Stimulated activated CD8-positive, alpha-beta memory T cell treated with anti-CD3 and anti-CD28 coated beads, Interleukin-7, amount 100 ng/mL, for 24 hours (primary cell): ENCODE measurements around the gene PDAP1.
"Not testable (repeated sequence)": the region's sequence is repeated elsewhere in the genome, so short reads cannot be mapped to it uniquely, and the experiment has no call there.

Experiments
- DNase-seq: peaks from one replicate; pipeline ENCODE4 v3.0.0-alpha.2; 2020; ENCODE audit warnings: low read depth

Gene PDAP1

GRCh38 chr7:99424932-99425730 is 16.7 kb upstream of the PDAP1 start:
- DNase-seq, result no peak

GRCh38 chr7:99422625-99423024 is 14.2 kb upstream of the PDAP1 start:
- DNase-seq, result no peak

- DNase-seq, result no peak
Measured at GRCh38 chr7:99422186-99422585, 13.8 kb upstream of the PDAP1 start.

- no peak for DNase-seq
Measured at GRCh38 chr7:99420986-99421385, 12.6 kb upstream of the PDAP1 start.

DNA sequence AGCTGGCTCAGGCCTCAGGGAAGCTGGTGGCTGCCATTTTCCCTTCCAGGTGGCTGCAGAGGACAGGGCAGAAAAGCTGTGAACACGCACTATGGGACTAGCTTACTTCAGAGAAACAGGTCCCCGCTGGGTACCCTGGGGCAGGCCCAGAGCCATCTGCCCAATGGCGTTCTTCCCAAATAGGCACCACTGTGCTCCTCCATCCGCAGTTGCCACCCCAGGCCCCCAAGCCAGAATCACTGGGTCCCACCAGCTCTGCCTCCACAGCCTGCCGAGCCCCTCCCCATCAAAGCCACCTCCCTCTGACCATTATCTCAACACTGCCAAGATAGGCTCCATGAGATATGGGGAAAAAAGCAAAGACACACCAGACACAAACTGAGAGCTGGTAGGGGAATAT is 11.8 kb upstream of the PDAP1 start:
- DNase-seq, result no peak

GRCh38 chr7:99419323-99420021 is 11.1 kb upstream of the PDAP1 start:
- no peak for DNase-seq

GRCh38 chr7:99418260-99418659 is 9.9 kb upstream of the PDAP1 start:
- no peak for DNase-seq

DNA sequence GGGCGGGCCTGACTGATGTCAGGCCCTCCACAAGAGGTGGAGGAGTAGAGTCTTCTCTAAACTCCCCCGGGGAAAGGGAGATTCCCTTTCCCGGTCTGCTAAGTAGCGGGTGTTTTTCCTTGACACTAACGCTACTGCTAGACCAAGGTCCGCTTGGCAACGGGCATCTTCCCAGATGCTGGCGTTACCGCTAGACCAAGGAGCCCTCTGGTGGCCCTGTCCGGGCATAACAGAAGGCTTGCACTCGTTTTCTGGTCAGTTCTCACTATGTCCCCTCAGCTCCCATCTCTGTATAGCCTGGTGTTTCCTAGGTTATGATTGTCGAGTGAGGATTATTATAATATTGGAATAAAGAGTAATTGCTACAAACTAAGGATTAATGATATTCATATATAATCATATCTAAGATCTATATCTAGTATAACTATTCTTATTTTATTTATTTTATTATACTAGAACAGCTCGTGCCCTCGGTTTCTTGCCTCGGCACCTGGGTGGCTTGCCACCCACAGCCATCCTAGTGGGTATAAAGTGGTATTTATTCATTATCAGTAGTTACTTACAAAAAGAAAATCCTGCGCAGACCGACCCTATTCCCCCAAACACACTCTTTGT is 7.2 kb upstream of the PDAP1 start:
- DNase-seq, result not testable (repeated sequence)

- no peak for DNase-seq
Measured at GRCh38 chr7:99410635-99411034, 2.2 kb upstream of the PDAP1 start.

GRCh38 chr7:99409806-99410205 is 1.4 kb upstream of the PDAP1 start:
- DNase-seq, result no peak

- DNase-seq, result no peak
Measured at GRCh38 chr7:99409192-99409572, 785 bp upstream of the PDAP1 start.

DNA sequence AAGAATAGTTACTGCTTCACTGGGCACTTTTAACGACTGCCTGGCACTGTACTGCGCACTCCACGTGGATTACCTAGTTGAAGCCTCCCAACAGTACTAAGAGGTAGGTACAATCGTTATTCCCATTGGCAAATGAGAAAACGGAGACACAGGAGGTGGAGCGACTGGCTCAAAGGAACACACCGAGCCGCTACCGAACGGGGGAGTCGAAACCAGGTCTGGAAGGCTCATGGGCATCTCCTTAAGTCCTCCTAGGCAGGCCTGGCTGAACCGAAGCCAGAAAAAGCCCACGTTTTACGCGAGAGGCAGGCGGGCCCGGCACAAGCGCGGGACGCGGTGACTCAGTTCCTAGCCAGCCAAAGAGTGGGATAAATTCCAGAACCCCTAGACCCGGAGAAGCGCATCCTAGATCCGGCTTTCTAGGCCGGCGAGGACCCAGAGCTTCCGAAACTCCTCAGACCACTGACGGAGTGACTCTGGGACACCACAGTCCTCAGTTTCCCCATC is 472 bp downstream of the PDAP1 start:
- DNase-seq, result no peak

- no peak for DNase-seq
Measured at GRCh38 chr7:99406557-99406956, 1.8 kb downstream of the PDAP1 start.

DNA sequence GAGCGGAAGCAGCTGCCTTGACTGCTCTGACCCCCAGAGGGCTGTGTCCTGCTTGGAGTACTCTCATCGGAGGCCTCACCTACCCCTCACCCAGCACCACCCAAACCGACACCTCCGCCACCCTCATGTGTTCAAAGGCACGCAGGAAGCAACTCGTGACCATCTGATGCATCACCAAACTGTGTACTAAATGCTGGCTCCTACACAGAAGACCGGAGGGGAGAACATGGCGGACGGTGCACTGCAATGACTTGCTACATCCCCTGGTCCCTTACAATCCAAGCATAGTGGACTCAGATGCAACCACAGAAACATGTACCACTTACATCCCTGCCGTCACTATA is 3.4 kb downstream of the PDAP1 start:
- no peak for DNase-seq

DNA sequence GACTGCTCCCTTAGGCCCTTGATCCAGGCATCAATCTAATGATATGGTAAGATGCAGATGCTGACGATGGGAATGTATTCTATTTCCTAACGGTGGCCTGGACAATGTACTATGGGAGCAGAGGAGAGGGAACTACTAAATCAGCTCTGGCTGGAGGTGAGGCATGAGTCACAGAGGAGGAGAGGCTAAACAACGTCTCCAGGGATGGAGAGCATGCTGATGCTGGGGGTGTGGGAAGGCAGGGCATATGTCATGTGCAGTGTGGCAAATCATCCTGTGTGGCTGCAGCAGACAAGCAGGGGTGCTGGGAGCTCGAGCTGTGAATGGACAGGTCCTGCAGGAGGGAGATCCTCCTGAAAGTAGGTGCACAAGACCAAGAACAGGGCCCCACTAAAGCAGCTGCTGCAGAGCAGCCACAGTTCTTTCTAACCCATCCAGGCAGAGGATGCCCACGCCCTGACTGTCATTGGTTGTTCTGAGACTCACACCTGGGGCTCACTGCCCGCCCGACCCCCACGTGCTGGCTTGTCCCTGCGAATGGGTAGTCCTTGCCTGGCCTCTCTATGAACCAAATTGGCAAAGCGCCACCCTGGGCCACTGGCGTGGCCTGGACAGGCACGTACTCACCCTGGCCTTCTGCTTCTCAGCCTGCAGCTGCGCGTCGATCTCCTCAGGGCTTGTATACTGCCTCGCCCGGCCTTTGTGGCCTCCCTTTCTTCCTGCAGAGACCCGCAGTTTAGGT is 4.0 kb downstream of the PDAP1 start:
- DNase-seq, result no peak

DNA sequence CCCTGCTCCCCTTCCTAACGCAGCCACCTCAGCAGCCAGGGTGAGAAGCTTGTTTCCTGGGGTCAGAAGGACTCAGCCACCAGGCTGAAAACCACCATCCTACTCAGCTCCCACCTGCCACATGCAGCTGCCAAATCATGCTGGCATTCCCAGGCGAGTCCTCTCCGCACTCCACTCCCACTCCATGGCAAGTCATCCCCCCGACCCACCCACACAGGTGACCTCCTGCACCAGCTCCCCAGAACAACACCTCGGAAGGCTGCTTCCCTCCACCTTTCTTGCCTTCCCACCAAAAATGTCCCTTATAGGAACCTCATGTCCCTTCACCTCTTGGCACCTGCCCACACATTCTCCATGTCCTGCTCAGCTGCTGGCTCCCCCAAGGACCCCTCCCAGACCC is 4.6 kb downstream of the PDAP1 start:
- no peak for DNase-seq

- DNase-seq, result no peak
Measured at GRCh38 chr7:99402854-99403253, 5.5 kb downstream of the PDAP1 start.

DNA sequence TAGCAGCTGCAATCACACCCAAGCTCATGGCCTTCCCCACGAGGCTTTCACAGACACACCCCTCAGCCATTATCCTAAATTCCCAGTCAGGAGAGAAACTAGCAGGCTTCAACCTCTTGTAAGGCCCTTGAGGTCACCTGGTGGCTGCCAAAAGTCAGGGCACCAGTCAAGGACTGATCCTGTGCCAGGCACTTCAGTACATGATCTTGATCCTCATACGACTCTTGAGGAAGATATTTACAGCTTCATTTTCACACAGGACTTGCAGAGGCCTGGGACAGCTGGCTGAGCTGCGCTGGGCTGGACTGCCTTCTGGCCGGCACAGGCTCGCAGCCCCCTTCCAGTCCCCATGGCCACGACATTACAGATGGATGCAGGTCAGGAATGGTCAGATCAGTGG is 8.8 kb downstream of the PDAP1 start:
- DNase-seq, result no peak

- no peak for DNase-seq
Measured at GRCh38 chr7:99398891-99399445, 9.4 kb downstream of the PDAP1 start.

DNA sequence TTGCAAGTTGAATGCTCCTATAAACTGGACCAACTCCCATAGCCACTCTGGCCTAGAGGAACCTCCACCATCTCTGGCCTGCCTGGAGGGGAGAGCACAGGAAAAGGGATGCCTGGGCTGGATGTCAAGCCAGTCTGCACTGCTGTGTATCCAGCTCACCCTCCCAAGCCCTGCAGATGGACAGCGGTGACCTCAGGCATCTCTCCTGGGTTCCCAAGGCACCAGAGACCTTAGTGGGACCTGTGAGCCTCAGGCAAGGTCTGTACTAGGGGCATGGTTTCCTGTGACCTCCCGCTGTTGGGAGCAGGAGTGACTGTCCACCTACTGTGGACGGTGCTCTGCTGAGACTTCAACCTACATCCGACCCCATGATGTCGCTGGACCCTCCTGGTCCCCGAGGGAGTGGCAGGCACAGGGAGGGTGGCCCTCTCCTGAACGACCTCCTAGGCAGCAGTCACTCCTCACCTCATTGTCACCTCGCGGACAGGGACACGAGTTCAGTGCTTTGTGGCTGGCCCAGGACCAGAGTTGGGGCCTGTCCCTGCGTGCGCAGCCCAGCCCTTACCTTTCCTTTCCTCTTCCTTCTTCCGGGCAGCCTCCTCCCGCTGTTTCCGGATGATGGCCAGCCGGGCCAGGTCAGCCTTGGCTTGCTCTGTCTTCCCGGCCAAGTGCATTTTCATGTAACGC is 11.0 kb downstream of the PDAP1 start:
- DNase-seq, result no peak
